ENCODE results near the gene NR3C1.

NR3C1 gene

GRCh38 chr5:143399616-143400540 lies 3.6 kb downstream of the NR3C1 start:
- in situ Hi-C loops (cut with HindIII; ENCODE audit: low sequenced_read_pairs), result loop anchor here (5.0 kb wide), 1 partner anchor 83 kb away; no protein-coding TSS in a partner anchor

GRCh38 chr5:143398451-143399237 lies 4.8 kb downstream of the NR3C1 start:
- in situ Hi-C loops (cut with HindIII; ENCODE audit: low sequenced_read_pairs), result loop anchor here (5.0 kb wide), 1 partner anchor 81 kb away; no protein-coding TSS in a partner anchor

GRCh38 chr5:143398053-143398355 lies 5.5 kb downstream of the NR3C1 start:
- in situ Hi-C loops (cut with HindIII; ENCODE audit: low sequenced_read_pairs), result loop anchor here (5.0 kb wide), 1 partner anchor 81 kb away; no protein-coding TSS in a partner anchor

- in situ Hi-C loops (cut with HindIII; ENCODE audit: low sequenced_read_pairs), result loop anchor here (5.0 kb wide), 1 partner anchor 80 kb away; no protein-coding TSS in a partner anchor
Observed at GRCh38 chr5:143397302-143398052, 6.0 kb downstream of the NR3C1 start.

GRCh38 chr5:143396353-143396940 lies 7.0 kb downstream of the NR3C1 start:
- in situ Hi-C loops (cut with HindIII; ENCODE audit: low sequenced_read_pairs), result loop anchor here (5.0 kb wide), 1 partner anchor 79 kb away; no protein-coding TSS in a partner anchor

GRCh38 chr5:143395638-143396352 lies 7.7 kb downstream of the NR3C1 start:
- in situ Hi-C loops (cut with HindIII; ENCODE audit: low sequenced_read_pairs), result loop anchor here (5.0 kb wide), 1 partner anchor 78 kb away; no protein-coding TSS in a partner anchor

GRCh38 chr5:143393524-143393923 lies 10.0 kb downstream of the NR3C1 start:
- in situ Hi-C loops (cut with HindIII; ENCODE audit: low sequenced_read_pairs), result no loop called here

- in situ Hi-C loops (cut with HindIII; ENCODE audit: low sequenced_read_pairs), result no loop called here
Observed at GRCh38 chr5:143390941-143391340, 12.5 kb downstream of the NR3C1 start.

GRCh38 chr5:143390258-143390657 lies 13.2 kb downstream of the NR3C1 start:
- in situ Hi-C loops (cut with HindIII; ENCODE audit: low sequenced_read_pairs), result no loop called here

GRCh38 chr5:143386725-143387124 lies 16.8 kb downstream of the NR3C1 start:
- in situ Hi-C loops (cut with HindIII; ENCODE audit: low sequenced_read_pairs), result no loop called here

- in situ Hi-C loops (cut with HindIII; ENCODE audit: low sequenced_read_pairs), result no loop called here
Observed at GRCh38 chr5:143384865-143385657, 18.4 kb downstream of the NR3C1 start.

- in situ Hi-C loops (cut with HindIII; ENCODE audit: low sequenced_read_pairs), result no loop called here
Observed at GRCh38 chr5:143383988-143384387, 19.5 kb downstream of the NR3C1 start.

GRCh38 chr5:143379606-143380005 lies 23.9 kb downstream of the NR3C1 start:
- in situ Hi-C loops (cut with HindIII; ENCODE audit: low sequenced_read_pairs), result no loop called here

GRCh38 chr5:143376911-143377813 lies 26.3 kb downstream of the NR3C1 start:
- in situ Hi-C loops (cut with HindIII; ENCODE audit: low sequenced_read_pairs), result no loop called here

GRCh38 chr5:143376195-143376779 lies 27.2 kb downstream of the NR3C1 start:
- in situ Hi-C loops (cut with HindIII; ENCODE audit: low sequenced_read_pairs), result no loop called here

- in situ Hi-C loops (cut with HindIII; ENCODE audit: low sequenced_read_pairs), result no loop called here
Observed at GRCh38 chr5:143374496-143375217, 28.8 kb downstream of the NR3C1 start.

GRCh38 chr5:143373076-143373475 lies 30.4 kb downstream of the NR3C1 start:
- in situ Hi-C loops (cut with HindIII; ENCODE audit: low sequenced_read_pairs), result no loop called here

Measured in DLD1 (cell line).